ENCODE data around the gene RP2.

DNA sequence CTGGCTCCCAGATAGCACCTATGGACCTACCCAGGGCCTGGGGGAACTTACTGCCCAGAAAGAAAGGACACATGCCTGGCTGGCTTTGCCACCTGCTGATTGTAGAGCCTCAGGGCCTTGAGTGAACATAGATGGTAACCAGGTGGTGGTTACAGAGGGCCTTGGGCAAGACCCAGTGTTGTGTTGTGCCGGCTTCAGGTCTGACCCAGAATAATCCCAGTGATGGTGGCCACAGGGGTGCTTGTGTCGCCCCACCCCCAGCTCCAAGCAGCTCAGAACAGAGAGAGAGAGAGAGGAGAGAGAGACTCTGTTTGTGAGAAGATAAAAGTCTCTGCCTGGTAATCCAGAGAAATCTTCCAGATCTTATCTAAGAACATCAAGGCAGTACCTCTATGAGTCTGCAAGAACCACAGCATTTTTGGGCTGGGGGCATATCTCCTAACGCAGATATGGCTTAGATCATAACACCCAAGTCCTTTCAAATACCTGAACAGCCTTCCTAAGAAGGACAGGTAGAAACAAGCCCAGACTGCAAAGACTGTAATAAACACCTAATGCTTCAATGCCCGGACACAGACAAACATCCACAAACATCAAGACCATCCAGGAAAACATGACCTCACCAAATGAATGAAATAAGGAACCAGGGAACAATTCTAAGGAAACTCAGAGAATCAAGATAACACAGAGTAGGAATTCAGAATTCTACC, 16.3 kb upstream of the RP2 start:
- TF ChIP-seq EP300 (IDR thresholded peaks at IDR 0.05) (no peak), POLR2A (IDR thresholded peaks at IDR 0.05) (no peak)
- TF ChIP-seq, protein P1, sequence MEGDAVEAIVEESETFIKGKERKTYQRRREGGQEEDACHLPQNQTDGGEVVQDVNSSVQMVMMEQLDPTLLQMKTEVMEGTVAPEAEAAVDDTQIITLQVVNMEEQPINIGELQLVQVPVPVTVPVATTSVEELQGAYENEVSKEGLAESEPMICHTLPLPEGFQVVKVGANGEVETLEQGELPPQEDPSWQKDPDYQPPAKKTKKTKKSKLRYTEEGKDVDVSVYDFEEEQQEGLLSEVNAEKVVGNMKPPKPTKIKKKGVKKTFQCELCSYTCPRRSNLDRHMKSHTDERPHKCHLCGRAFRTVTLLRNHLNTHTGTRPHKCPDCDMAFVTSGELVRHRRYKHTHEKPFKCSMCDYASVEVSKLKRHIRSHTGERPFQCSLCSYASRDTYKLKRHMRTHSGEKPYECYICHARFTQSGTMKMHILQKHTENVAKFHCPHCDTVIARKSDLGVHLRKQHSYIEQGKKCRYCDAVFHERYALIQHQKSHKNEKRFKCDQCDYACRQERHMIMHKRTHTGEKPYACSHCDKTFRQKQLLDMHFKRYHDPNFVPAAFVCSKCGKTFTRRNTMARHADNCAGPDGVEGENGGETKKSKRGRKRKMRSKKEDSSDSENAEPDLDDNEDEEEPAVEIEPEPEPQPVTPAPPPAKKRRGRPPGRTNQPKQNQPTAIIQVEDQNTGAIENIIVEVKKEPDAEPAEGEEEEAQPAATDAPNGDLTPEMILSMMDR (IDR thresholded peaks at IDR 0.05), result no peak

Data from tibial nerve (tissue), 4 donors.